ENCODE results near the gene S100A14. TPM values are rescaled to one million over a fixed set of nuclear protein-coding genes. Genes with fewer than 3 reads are reported as not detected.

S100A14 gene
- total RNA-seq, 1 experiment from 2014 or later = 252 TPM

DNA sequence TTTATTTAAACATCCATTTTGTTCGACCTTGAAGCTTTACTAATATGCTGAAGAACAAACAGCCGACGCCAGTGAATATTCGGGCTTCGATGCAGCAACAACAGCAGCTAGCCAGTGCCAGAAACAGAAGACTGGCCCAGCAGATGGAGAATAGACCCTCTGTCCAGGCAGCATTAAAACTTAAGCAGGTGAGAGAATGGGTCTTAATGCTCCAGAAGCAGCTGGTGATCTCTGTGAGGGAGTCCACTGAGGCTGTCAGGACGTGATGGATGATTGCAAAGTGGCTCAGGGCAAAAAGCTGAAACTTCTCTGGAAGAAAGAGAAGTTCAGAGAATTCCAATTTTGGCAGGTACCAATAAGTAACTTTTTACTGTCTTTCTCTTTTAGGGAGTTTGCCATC is 22.1 kb upstream of the S100A14 start:
- ChIA-PET CTCF (interaction anchor here (1.2 kb wide), 1 partner anchor 11 kb away, joined by 5 read pairs; the partner anchor contains the start of gene S100A13), RAD21 (ENCODE audit: low non-redundant PET in 1 of 2, low total read pairs in 2 of 2, uncharacterized antibody in 2 of 2, unreplicated experiment in 2 of 2) (no interaction called here), POLR2A (interaction anchor here (0.7 to 1.2 kb wide), 2 partner anchors 11 to 161 kb away, joined by 3 to 4 read pairs; partner anchors contain the start of gene S100A13)
- Histone ChIP-seq H3K4me3 (replicated peaks in 1 of 2; ENCODE audit: low read depth in 1 of 2, low read length in 2 of 2) (no peak overlapping the region), H3K9me3 (ENCODE audit: control insufficient read depth in 1 of 2, insufficient read depth in 1 of 2, low read depth in 1 of 2, low read length in 2 of 2) (no peaks in the 10 kb centered on the region), H3K27ac (ENCODE audit: low read depth, low read length) (no peak overlapping the region), H3K36me3 (ENCODE audit: control insufficient read depth in 1 of 2, insufficient read depth in 2 of 2, low read length in 2 of 2) (peaks cover 62 to 74% of the 10 kb centered on the region in 2 experiments), H4K20me1 (ENCODE audit: insufficient read depth) (peaks cover 4% of the 10 kb centered on the region; the same call in 1 of the 2 replicates), H3K9ac (ENCODE audit: low read length) (no peak overlapping the region), H2AFZ (ENCODE audit: low read depth, low read length, poor library complexity, severe bottlenecking) (no peak overlapping the region), H3K27me3 (ENCODE audit: insufficient read depth, low read length) (no peaks in the 10 kb centered on the region), H3K9me2 (ENCODE audit: insufficient read depth) (no peaks in the 10 kb centered on the region), H3K4me2 (ENCODE audit: low read length) (no peak overlapping the region), H3K4me1 (ENCODE audit: control insufficient read depth in 1 of 2, insufficient read depth in 2 of 2, low read length in 2 of 2) (peaks cover 7 to 13% of the 10 kb centered on the region in 2 experiments), H3K79me2 (ENCODE audit: insufficient read depth, low read length) (peaks cover 94% of the 10 kb centered on the region)
- no TSS peak for BruUV-seq (replicated peaks)
- intact Hi-C loops (cut with micrococcal nuclease) = no loop called here
- no peak for ATAC-seq
- no peak for DNase-seq (ENCODE audit: low read depth, low spot score)
- no peak for TF ChIP-seq FOSL1 (IDR thresholded peaks at IDR 0.05; ENCODE audit: low read depth)
- no peak for TF ChIP-seq YY1 (IDR thresholded peaks at IDR 0.05; ENCODE audit: extremely low read depth, insufficient replicate concordance, low read depth, low read length)
- no peak for TF ChIP-seq EZH2phosphoT487 (IDR thresholded peaks at IDR 0.05; ENCODE audit: borderline replicate concordance)
- TF ChIP-seq, protein P1, sequence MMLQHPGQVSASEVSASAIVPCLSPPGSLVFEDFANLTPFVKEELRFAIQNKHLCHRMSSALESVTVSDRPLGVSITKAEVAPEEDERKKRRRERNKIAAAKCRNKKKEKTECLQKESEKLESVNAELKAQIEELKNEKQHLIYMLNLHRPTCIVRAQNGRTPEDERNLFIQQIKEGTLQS (IDR thresholded peaks at IDR 0.05) = no peak
- TF ChIP-seq RAD21 (IDR thresholded peaks at IDR 0.05; ENCODE audit: low read depth) = no peak
- no peak for TF ChIP-seq JUND (IDR thresholded peaks at IDR 0.05)
- no peak for TF ChIP-seq SIN3A (IDR thresholded peaks at IDR 0.05; ENCODE audit: low read depth)
- no peak for TF ChIP-seq POLR2A (IDR thresholded peaks at IDR 0.05; ENCODE audit: borderline replicate concordance, extremely low read depth, insufficient read depth, insufficient read length)
- no peak for TF ChIP-seq POLR2AphosphoS5 (IDR thresholded peaks at IDR 0.05; ENCODE audit: low read depth, low read length)
- TF ChIP-seq EZH2 (IDR thresholded peaks at IDR 0.05) = no peak

GRCh38 chr1:153636312-153636711 is 20.2 kb upstream of the S100A14 start:
- ChIA-PET POLR2A (no interaction called here), CTCF (no interaction called here), RAD21 (ENCODE audit: low non-redundant PET in 1 of 2, low total read pairs in 2 of 2, uncharacterized antibody in 2 of 2, unreplicated experiment in 2 of 2) (no interaction called here)
- Histone ChIP-seq H3K27me3 (ENCODE audit: insufficient read depth, low read length) (no peaks in the 10 kb centered on the region), H3K9ac (ENCODE audit: low read length) (no peak overlapping the region), H3K4me1 (ENCODE audit: control insufficient read depth in 1 of 2, insufficient read depth in 2 of 2, low read length in 2 of 2) (peaks cover 9 to 20% of the 10 kb centered on the region in 2 experiments), H3K27ac (ENCODE audit: low read depth, low read length) (no peak overlapping the region), H3K79me2 (ENCODE audit: insufficient read depth, low read length) (peaks cover 75% of the 10 kb centered on the region), H3K36me3 (ENCODE audit: control insufficient read depth in 1 of 2, insufficient read depth in 2 of 2, low read length in 2 of 2) (peaks cover 43 to 55% of the 10 kb centered on the region in 2 experiments), H3K9me3 (ENCODE audit: control insufficient read depth in 1 of 2, insufficient read depth in 1 of 2, low read depth in 1 of 2, low read length in 2 of 2) (no peaks in the 10 kb centered on the region), H3K4me2 (ENCODE audit: low read length) (0 out of 2 replicates have a peak overlapping the region, but pooled peaks have one; percentile 78), H2AFZ (ENCODE audit: low read depth, low read length, poor library complexity, severe bottlenecking) (no peak overlapping the region), H3K4me3 (replicated peaks in 1 of 2; ENCODE audit: low read depth in 1 of 2, low read length in 2 of 2) (no peak overlapping the region), H3K9me2 (ENCODE audit: insufficient read depth) (no peaks in the 10 kb centered on the region), H4K20me1 (ENCODE audit: insufficient read depth) (peaks cover 4% of the 10 kb centered on the region; the same call in 1 of the 2 replicates)
- DNase-seq (ENCODE audit: low read depth, low spot score) (no peak), ATAC-seq (no peak)
- no TSS peak for BruUV-seq (replicated peaks)
- intact Hi-C loops (cut with micrococcal nuclease) = no loop called here
- no peak for TF ChIP-seq EZH2phosphoT487 (IDR thresholded peaks at IDR 0.05; ENCODE audit: borderline replicate concordance)
- TF ChIP-seq ELF1 (IDR thresholded peaks at IDR 0.05; ENCODE audit: borderline replicate concordance, low read depth) = no peak
- TF ChIP-seq TCF7L2 (IDR thresholded peaks at IDR 0.05; ENCODE audit: borderline replicate concordance, extremely low read depth, insufficient read depth, insufficient read length) = no peak
- no peak for TF ChIP-seq EZH2 (IDR thresholded peaks at IDR 0.05)
- TF ChIP-seq, protein P2, sequence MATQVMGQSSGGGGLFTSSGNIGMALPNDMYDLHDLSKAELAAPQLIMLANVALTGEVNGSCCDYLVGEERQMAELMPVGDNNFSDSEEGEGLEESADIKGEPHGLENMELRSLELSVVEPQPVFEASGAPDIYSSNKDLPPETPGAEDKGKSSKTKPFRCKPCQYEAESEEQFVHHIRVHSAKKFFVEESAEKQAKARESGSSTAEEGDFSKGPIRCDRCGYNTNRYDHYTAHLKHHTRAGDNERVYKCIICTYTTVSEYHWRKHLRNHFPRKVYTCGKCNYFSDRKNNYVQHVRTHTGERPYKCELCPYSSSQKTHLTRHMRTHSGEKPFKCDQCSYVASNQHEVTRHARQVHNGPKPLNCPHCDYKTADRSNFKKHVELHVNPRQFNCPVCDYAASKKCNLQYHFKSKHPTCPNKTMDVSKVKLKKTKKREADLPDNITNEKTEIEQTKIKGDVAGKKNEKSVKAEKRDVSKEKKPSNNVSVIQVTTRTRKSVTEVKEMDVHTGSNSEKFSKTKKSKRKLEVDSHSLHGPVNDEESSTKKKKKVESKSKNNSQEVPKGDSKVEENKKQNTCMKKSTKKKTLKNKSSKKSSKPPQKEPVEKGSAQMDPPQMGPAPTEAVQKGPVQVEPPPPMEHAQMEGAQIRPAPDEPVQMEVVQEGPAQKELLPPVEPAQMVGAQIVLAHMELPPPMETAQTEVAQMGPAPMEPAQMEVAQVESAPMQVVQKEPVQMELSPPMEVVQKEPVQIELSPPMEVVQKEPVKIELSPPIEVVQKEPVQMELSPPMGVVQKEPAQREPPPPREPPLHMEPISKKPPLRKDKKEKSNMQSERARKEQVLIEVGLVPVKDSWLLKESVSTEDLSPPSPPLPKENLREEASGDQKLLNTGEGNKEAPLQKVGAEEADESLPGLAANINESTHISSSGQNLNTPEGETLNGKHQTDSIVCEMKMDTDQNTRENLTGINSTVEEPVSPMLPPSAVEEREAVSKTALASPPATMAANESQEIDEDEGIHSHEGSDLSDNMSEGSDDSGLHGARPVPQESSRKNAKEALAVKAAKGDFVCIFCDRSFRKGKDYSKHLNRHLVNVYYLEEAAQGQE (IDR thresholded peaks at IDR 0.05; ENCODE audit: low read depth) = no peak
- no peak for TF ChIP-seq MAX (IDR thresholded peaks at IDR 0.05)
- TF ChIP-seq, protein P3, sequence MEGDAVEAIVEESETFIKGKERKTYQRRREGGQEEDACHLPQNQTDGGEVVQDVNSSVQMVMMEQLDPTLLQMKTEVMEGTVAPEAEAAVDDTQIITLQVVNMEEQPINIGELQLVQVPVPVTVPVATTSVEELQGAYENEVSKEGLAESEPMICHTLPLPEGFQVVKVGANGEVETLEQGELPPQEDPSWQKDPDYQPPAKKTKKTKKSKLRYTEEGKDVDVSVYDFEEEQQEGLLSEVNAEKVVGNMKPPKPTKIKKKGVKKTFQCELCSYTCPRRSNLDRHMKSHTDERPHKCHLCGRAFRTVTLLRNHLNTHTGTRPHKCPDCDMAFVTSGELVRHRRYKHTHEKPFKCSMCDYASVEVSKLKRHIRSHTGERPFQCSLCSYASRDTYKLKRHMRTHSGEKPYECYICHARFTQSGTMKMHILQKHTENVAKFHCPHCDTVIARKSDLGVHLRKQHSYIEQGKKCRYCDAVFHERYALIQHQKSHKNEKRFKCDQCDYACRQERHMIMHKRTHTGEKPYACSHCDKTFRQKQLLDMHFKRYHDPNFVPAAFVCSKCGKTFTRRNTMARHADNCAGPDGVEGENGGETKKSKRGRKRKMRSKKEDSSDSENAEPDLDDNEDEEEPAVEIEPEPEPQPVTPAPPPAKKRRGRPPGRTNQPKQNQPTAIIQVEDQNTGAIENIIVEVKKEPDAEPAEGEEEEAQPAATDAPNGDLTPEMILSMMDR (IDR thresholded peaks at IDR 0.05 in 2 of 3, conservative IDR thresholded peaks at IDR 0.05 in 1 of 3; ENCODE audit: borderline replicate concordance in 1 of 3, insufficient read depth in 1 of 3, low read depth in 2 of 3, low read length in 2 of 3) = no peak
- TF ChIP-seq SRF (IDR thresholded peaks at IDR 0.05; ENCODE audit: low read depth) = no peak

All from HCT116 (cell line).